ENCODE measurements around the gene TSPAN3. TPM values are rescaled to one million over a fixed set of nuclear protein-coding genes. Genes with fewer than 3 reads are reported as not detected.

TSPAN3 gene
- total RNA-seq, 1 experiment from 2014 or later: 237 TPM

DNA sequence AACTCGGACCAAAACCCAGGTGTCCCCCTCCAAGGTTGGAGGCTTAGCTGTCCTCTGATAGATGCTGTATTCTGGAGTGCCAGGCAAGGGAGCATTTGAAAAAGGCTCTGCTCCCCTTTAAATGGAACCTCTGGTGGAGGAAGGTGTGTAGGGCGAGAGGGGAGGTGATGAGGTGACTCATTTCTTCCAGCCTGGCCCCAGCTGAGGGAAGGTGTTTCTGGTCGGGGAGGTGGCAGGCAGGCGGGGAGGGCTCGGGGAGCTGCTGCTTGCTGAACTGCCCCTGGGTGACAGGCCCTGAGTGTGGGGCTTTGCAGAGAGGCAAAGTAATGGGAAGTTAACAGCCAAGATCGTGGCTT, 57.2 kb downstream of the TSPAN3 start:
- Mint-ChIP-seq H3K36me3 (ENCODE audit: insufficient read depth, unreplicated experiment) (peaks cover 4% of the 10 kb centered on the region), H3K4me3 (ENCODE audit: unreplicated experiment) (no peak overlapping the region), H3K27me3 (ENCODE audit: insufficient read depth, unreplicated experiment) (no peaks in the 10 kb centered on the region), H3K9me3 (ENCODE audit: unreplicated experiment) (no peaks in the 10 kb centered on the region), H3K27ac (ENCODE audit: unreplicated experiment) (no peak overlapping the region), H3K4me1 (ENCODE audit: low read depth, unreplicated experiment) (no peaks in the 10 kb centered on the region)
- Histone ChIP-seq H3K4me3 (ENCODE audit: low read depth, low read length) (no peak overlapping the region), H3K4me1 (no peaks in the 10 kb centered on the region), H3K9me3 (no peaks in the 10 kb centered on the region), H3K36me3 (ENCODE audit: control insufficient read depth, insufficient read depth, low read length) (no peaks in the 10 kb centered on the region), H3K27me3 (replicated peaks; ENCODE audit: control insufficient read depth, insufficient read depth, low read length) (no peaks in the 10 kb centered on the region)
- no TSS peak for BruUV-seq (replicated peaks)
- TF ChIP-seq, protein P1, sequence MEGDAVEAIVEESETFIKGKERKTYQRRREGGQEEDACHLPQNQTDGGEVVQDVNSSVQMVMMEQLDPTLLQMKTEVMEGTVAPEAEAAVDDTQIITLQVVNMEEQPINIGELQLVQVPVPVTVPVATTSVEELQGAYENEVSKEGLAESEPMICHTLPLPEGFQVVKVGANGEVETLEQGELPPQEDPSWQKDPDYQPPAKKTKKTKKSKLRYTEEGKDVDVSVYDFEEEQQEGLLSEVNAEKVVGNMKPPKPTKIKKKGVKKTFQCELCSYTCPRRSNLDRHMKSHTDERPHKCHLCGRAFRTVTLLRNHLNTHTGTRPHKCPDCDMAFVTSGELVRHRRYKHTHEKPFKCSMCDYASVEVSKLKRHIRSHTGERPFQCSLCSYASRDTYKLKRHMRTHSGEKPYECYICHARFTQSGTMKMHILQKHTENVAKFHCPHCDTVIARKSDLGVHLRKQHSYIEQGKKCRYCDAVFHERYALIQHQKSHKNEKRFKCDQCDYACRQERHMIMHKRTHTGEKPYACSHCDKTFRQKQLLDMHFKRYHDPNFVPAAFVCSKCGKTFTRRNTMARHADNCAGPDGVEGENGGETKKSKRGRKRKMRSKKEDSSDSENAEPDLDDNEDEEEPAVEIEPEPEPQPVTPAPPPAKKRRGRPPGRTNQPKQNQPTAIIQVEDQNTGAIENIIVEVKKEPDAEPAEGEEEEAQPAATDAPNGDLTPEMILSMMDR (IDR thresholded peaks at IDR 0.05; ENCODE audit: insufficient read depth in 1 of 2, low read depth in 1 of 2, low read length in 1 of 2, severe bottlenecking in 1 of 2, unreplicated experiment in 1 of 2): no peak
- no peak for DNase-seq
- intact Hi-C loops (cut with micrococcal nuclease; ENCODE audit: unreplicated experiment): no loop called here
- ChIA-PET CTCF (no interaction called here), POLR2A (no interaction called here)

DNA sequence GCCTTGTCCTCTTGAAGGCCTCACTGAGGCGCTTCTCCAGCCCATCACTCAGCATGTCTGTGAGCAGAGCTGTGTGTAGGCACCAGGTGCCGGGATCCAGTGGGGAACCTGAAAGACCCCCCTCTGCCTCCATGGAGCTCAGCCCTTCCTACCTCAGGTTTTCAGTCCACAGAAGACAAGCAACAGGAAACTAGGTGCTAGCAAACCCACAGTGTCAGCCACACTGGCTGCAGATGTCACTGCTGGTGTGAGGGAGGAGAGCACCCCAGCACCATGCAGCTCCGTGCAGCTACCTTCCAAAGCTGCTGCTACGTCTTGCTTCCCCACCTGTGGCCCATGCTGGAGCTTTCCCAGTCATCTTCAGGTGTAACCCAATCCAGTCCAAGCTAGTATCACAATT, 58.0 kb downstream of the TSPAN3 start:
- BruUV-seq (replicated peaks): no TSS peak
- intact Hi-C loops (cut with micrococcal nuclease; ENCODE audit: unreplicated experiment): no loop called here
- H3K4me3 ChIP-seq (ENCODE audit: low read depth, low read length): no peak overlapping the region
- Mint-ChIP-seq H3K27ac (ENCODE audit: unreplicated experiment) (no peak overlapping the region), H3K4me3 (ENCODE audit: unreplicated experiment) (no peak overlapping the region), H3K9me3 (ENCODE audit: unreplicated experiment) (no peaks in the 10 kb centered on the region), H3K4me1 (ENCODE audit: low read depth, unreplicated experiment) (no peaks in the 10 kb centered on the region), H3K27me3 (ENCODE audit: insufficient read depth, unreplicated experiment) (no peaks in the 10 kb centered on the region), H3K36me3 (ENCODE audit: insufficient read depth, unreplicated experiment) (peaks cover 4% of the 10 kb centered on the region)
- no peaks in the 10 kb centered on the region for H3K4me1 ChIP-seq
- DNase-seq: no peak
- TF ChIP-seq, protein P1 (IDR thresholded peaks at IDR 0.05; ENCODE audit: insufficient read depth in 1 of 2, low read depth in 1 of 2, low read length in 1 of 2, severe bottlenecking in 1 of 2, unreplicated experiment in 1 of 2): no peak
- ChIA-PET POLR2A (no interaction called here), CTCF (no interaction called here)
- no peaks in the 10 kb centered on the region for H3K36me3 ChIP-seq (ENCODE audit: control insufficient read depth, insufficient read depth, low read length)
- H3K27me3 ChIP-seq (replicated peaks; ENCODE audit: control insufficient read depth, insufficient read depth, low read length): no peaks in the 10 kb centered on the region
- no peaks in the 10 kb centered on the region for H3K9me3 ChIP-seq

DNA sequence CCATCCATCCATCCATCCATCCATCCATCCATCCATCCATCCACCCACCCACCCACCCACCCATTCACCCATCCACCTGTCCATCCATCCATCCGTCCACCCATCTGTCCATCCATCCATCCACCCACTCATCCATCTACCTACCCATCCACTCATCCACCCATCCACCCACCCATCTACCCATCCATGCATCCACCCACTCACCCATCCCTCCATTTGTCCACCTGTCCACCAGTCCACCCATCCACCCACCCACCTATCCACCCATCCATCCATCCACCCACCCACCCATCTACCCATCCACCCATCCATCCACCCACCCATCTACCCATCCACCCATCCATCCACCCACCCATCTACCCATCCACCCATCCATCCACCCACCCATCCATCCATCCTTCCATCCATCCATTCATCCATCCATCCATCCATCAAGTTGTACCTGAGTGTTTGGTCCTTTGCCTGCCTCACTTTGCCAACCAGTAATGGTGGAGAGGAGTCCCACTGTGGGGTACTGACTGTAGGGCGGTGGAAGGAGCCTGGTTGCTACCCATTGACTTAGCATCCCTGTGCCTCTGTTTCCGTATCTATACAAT, 58.7 kb downstream of the TSPAN3 start:
- POLR2A ChIA-PET: no interaction called here
- no peaks in the 10 kb centered on the region for H3K4me1 Mint-ChIP-seq (ENCODE audit: low read depth, unreplicated experiment)

More for the DNA sequence above, 58.7 kb downstream of the TSPAN3 start:
- Mint-ChIP-seq H3K9me3 (ENCODE audit: unreplicated experiment) (no peaks in the 10 kb centered on the region), H3K36me3 (ENCODE audit: insufficient read depth, unreplicated experiment) (peaks cover 4% of the 10 kb centered on the region), H3K27me3 (ENCODE audit: insufficient read depth, unreplicated experiment) (no peaks in the 10 kb centered on the region), H3K4me3 (ENCODE audit: unreplicated experiment) (no peak overlapping the region), H3K27ac (ENCODE audit: unreplicated experiment) (no peak overlapping the region)
- no TSS peak for BruUV-seq (replicated peaks)
- intact Hi-C loops (cut with micrococcal nuclease; ENCODE audit: unreplicated experiment): no loop called here
- Histone ChIP-seq H3K4me3 (ENCODE audit: low read depth, low read length) (no peak overlapping the region), H3K27me3 (replicated peaks; ENCODE audit: control insufficient read depth, insufficient read depth, low read length) (no peaks in the 10 kb centered on the region), H3K9me3 (no peaks in the 10 kb centered on the region), H3K4me1 (no peaks in the 10 kb centered on the region), H3K36me3 (ENCODE audit: control insufficient read depth, insufficient read depth, low read length) (no peaks in the 10 kb centered on the region)
- CTCF ChIA-PET: no interaction called here
- DNase-seq: no peak
- TF ChIP-seq, protein P1 (IDR thresholded peaks at IDR 0.05; ENCODE audit: insufficient read depth in 1 of 2, low read depth in 1 of 2, low read length in 1 of 2, severe bottlenecking in 1 of 2, unreplicated experiment in 1 of 2): no peak

All from Caco-2 (cell line).